Measurements from ENCODE around the gene ETFB.

The ETFB gene

GRCh38 chr19:51372649-51373504 lies 6.7 kb upstream of the ETFB start, which contains the start of gene NKG7:
NKG7 (minus strand) TSS chr19:51372654; CDS start chr19:51372535, 119 bp downstream.
- no peak for DNase-seq

GRCh38 chr19:51372021-51372648 lies 5.9 kb upstream of the ETFB start:
- DNase-seq, result no peak

GRCh38 chr19:51371186-51371690 lies 5.0 kb upstream of the ETFB start:
- DNase-seq, result no peak

GRCh38 chr19:51370230-51370629 lies 4.0 kb upstream of the ETFB start:
- DNase-seq, result no peak

GRCh38 chr19:51368366-51369282 lies 2.4 kb upstream of the ETFB start, which contains the start of gene CLDND2:
CLDND2 (minus strand) TSS chr19:51369003; CDS start chr19:51368577, 426 bp downstream.
- no peak for DNase-seq

- peak; percentile 99 for DNase-seq
These were observed 1.6 kb upstream of the ETFB start for GRCh38 chr19:51367565-51368365.

GRCh38 chr19:51367255-51367564 lies 1.0 kb upstream of the ETFB start:
- no peak for DNase-seq

- peak; percentile 99 for DNase-seq
These were observed 434 bp upstream of the ETFB start for GRCh38 chr19:51366389-51367254.

GRCh38 chr19:51365211-51365964 lies 800 bp downstream of the ETFB start:
- peak; percentile 45 for DNase-seq

- peak; percentile 47 for DNase-seq
These were observed 1.7 kb downstream of the ETFB start for GRCh38 chr19:51364200-51365106.

- DNase-seq, result no peak
These were observed 4.9 kb downstream of the ETFB start for GRCh38 chr19:51361239-51361638.

- peak; percentile 68 for DNase-seq
These were observed 6.9 kb downstream of the ETFB start for GRCh38 chr19:51359294-51359693.

- DNase-seq, result no peak
These were observed 8.2 kb downstream of the ETFB start for GRCh38 chr19:51357952-51358351.

- no peak for DNase-seq
These were observed 9.9 kb downstream of the ETFB start for GRCh38 chr19:51356159-51356801.

- DNase-seq, result no peak
These were observed 11.4 kb downstream of the ETFB start for GRCh38 chr19:51354742-51355148.

- no peak for DNase-seq
These were observed 12.0 kb downstream of the ETFB start for GRCh38 chr19:51354103-51354741.

GRCh38 chr19:51352783-51353360 lies 13.3 kb downstream of the ETFB start:
- DNase-seq, result no peak

Measured in EL (cell line).